Peyer's patch (tissue), 4 donors: ENCODE data around the gene MSTN.
"Not testable (repeated sequence)": the region's sequence is repeated elsewhere in the genome, so short reads cannot be mapped to it uniquely, and the experiment has no call there.

Source experiments
- CTCF ChIP-seq, 6 experiments: fragments of 450-650 bp in 4 of 6; fragments of 200-600 bp in 2 of 6; sonication (generic) in 1 of 6; IDR thresholded peaks; one replicate each; pipeline ENCODE4 v1.5.1; 2017 to 2019; ENCODE audit warnings: antibody characterized with exemption in 6 of 6, mild to moderate bottlenecking in 3 of 6, moderate library complexity in 1 of 6
- POLR2A ChIP-seq, 2 donors: fragments of 450-650 bp; IDR thresholded peaks; one replicate each; pipeline ENCODE4 v1.5.1; 2017; ENCODE audit warnings: antibody characterized with exemption in 2 of 2, mild to moderate bottlenecking in 2 of 2, moderate library complexity in 2 of 2

- not testable (repeated sequence) for TF ChIP-seq CTCF, POLR2A (IDR thresholded peaks at IDR 0.05)
Observed at GRCh38 chr2:190015969-190016368, 46.6 kb downstream of the MSTN start.
